IMR-90 (cell line): ENCODE data around the gene PDLIM5. TPM values are rescaled to one million over a fixed set of nuclear protein-coding genes. Genes with fewer than 3 reads are reported as not detected.

Experiments used
- ATAC-seq: fragments of 200-7000 bp; cut with Tn5 transposase; 2 replicates; pipeline ENCODE4 v1.9.1; 2020; ENCODE audit warnings: low read depth, mild to moderate bottlenecking, moderate library complexity
- BruUV-seq: library from RNA; stranded (reverse); fragments of 400-500 nt; replicated peaks from 2 replicates; lab custom pipeline; 2021; lab: Mats Ljungman, UMichigan
- CTCF ChIA-PET: fragments of 300-600 bp; formaldehyde crosslinking; extraction: SDS; loops from one replicate; lab custom pipeline; 2021; ENCODE audit warnings: antibody characterized with exemption; lab: Yijun Ruan, JAX
- POLR2A ChIA-PET: fragments of 300-600 bp; sonication (Branson Sonifier 250); formaldehyde crosslinking; loops from one replicate; lab custom pipeline; 2022; ENCODE audit warnings: antibody characterized with exemption; ENCODE audit not compliant: unreplicated experiment; lab: Charles Lee
- DNase-seq: peaks from one replicate; pipeline ENCODE4 v3.0.0; 2013
- H2AFZ ChIP-seq: replicated peaks from 2 replicates; pipeline ENCODE3; 2013; ENCODE audit warnings: low read length, mild to moderate bottlenecking; ENCODE audit not compliant: poor library complexity
- H2AK5ac ChIP-seq: 2 replicates; pipeline ENCODE4 v1.6.1; 2013; ENCODE audit warnings: low read depth, low read length, inconsistent platforms
- H2AK9ac ChIP-seq: replicated peaks from 2 replicates; pipeline ENCODE3; 2013; ENCODE audit warnings: mild to moderate bottlenecking, low read depth, low read length, moderate library complexity; ENCODE audit not compliant: poor library complexity
- H2BK120ac ChIP-seq: 2 replicates; pipeline ENCODE4 v1.6.1; 2013; ENCODE audit warnings: low read depth, low read length, inconsistent platforms
- H2BK15ac ChIP-seq: 3 replicates; pipeline ENCODE4 v1.6.1; 2013; ENCODE audit warnings: low read depth, low read length, inconsistent platforms
- H2BK20ac ChIP-seq: 2 replicates; pipeline ENCODE4 v1.6.1; 2013; ENCODE audit warnings: low read depth, mild to moderate bottlenecking, inconsistent platforms, low read length, moderate library complexity
- H2BK5ac ChIP-seq: 2 replicates; pipeline ENCODE4 v1.6.1; 2013; ENCODE audit warnings: mild to moderate bottlenecking, low read depth, low read length, inconsistent platforms; ENCODE audit not compliant: poor library complexity, severe bottlenecking
- H3K14ac ChIP-seq: replicated peaks from 2 replicates; pipeline ENCODE4 v1.6.1; 2013; ENCODE audit warnings: low read depth, low read length, inconsistent platforms
- H3K18ac ChIP-seq: 2 replicates; pipeline ENCODE4 v1.6.1; 2013; ENCODE audit warnings: low read depth, low read length, control low read depth
- H3K23ac ChIP-seq: 2 replicates; pipeline ENCODE4 v1.6.1; 2013; ENCODE audit warnings: low read depth, low read length, inconsistent platforms
- H3K27ac ChIP-seq: 2 replicates; pipeline ENCODE4 v1.5.1; 2013; ENCODE audit warnings: mild to moderate bottlenecking, control low read depth, low read length; ENCODE audit not compliant: insufficient read depth
- H3K27me3 ChIP-seq: 2 replicates; pipeline ENCODE4 v1.6.1; 2013; ENCODE audit warnings: low read length; ENCODE audit not compliant: control insufficient read depth, insufficient read depth
- H3K36me3 ChIP-seq: 2 replicates; pipeline ENCODE4 v1.6.1; 2013; ENCODE audit warnings: low read length, mixed read lengths; ENCODE audit not compliant: control insufficient read depth, insufficient read depth
- H3K4ac ChIP-seq: 2 replicates; pipeline ENCODE4 v1.6.1; 2013; ENCODE audit warnings: low read depth, low read length, inconsistent platforms
- H3K4me1 ChIP-seq: 2 replicates; pipeline ENCODE4 v1.6.1; 2013; ENCODE audit warnings: low read length, mixed read lengths; ENCODE audit not compliant: control insufficient read depth, insufficient read depth
- H3K4me2 ChIP-seq: 2 replicates; pipeline ENCODE4 v1.6.1; 2013; ENCODE audit warnings: low read depth, mild to moderate bottlenecking, control low read depth, low read length, moderate library complexity
- H3K4me3 ChIP-seq: 2 replicates; pipeline ENCODE4 v1.5.1; 2013; ENCODE audit warnings: low read depth, mild to moderate bottlenecking, control low read depth, low read length, moderate library complexity; ENCODE audit not compliant: insufficient read depth
- H3K56ac ChIP-seq: 2 replicates; pipeline ENCODE4 v1.6.1; 2013; ENCODE audit warnings: low read length, inconsistent platforms; ENCODE audit not compliant: insufficient read depth; ENCODE audit errors: extremely low read depth
- H3K79me1 ChIP-seq, 2 experiments: 2 replicates each; pipeline ENCODE4 v1.6.1; 2013; ENCODE audit warnings: low read length in 2 of 2, inconsistent platforms in 1 of 2, low read depth in 1 of 2
- H3K9ac ChIP-seq: 2 replicates; pipeline ENCODE4 v1.6.1; 2013; ENCODE audit warnings: low read depth, low read length, control low read depth
- H3K9me1 ChIP-seq: 2 replicates; pipeline ENCODE4 v1.6.1; 2013; ENCODE audit warnings: low read length, inconsistent platforms; ENCODE audit not compliant: insufficient read depth
- H3K9me3 ChIP-seq: 2 replicates; pipeline ENCODE4 v1.6.1; 2013; ENCODE audit warnings: low read length; ENCODE audit not compliant: control insufficient read depth, insufficient read depth
- H4K20me1 ChIP-seq: 2 replicates; pipeline ENCODE4 v1.6.1; 2013; ENCODE audit warnings: low read length, inconsistent platforms; ENCODE audit not compliant: insufficient read depth
- H4K5ac ChIP-seq: 2 replicates; pipeline ENCODE4 v1.6.1; 2013; ENCODE audit warnings: mild to moderate bottlenecking, low read depth, low read length, control low read depth
- H4K8ac ChIP-seq, 2 experiments: 2 replicates each; pipeline ENCODE4 v1.6.1; 2013; ENCODE audit warnings: low read depth in 2 of 2, low read length in 2 of 2, control low read depth in 1 of 2, inconsistent platforms in 1 of 2
- H4K91ac ChIP-seq: 2 replicates; pipeline ENCODE4 v1.6.1; 2013; ENCODE audit warnings: low read depth, low read length, inconsistent platforms; ENCODE audit not compliant: insufficient read depth
- BHLHE40 ChIP-seq: fragments of 150-350 bp; IDR thresholded peaks from 2 replicates; pipeline ENCODE4 v1.6.1; 2016; ENCODE audit warnings: mild to moderate bottlenecking, low read depth, low read length
- CEBPB ChIP-seq: IDR thresholded peaks from 2 replicates; pipeline ENCODE4 v1.6.1; 2012; ENCODE audit warnings: low read depth, low read length, improper control_type of control experiment
- CHD1 ChIP-seq: IDR thresholded peaks from 2 replicates; pipeline ENCODE4 v1.6.1; 2012; ENCODE audit warnings: low read depth, low read length, improper control_type of control experiment
- CTCF ChIP-seq: conservative IDR thresholded peaks from 2 replicates; pipeline ENCODE4 v1.5.1; 2012; ENCODE audit warnings: mild to moderate bottlenecking, low read depth, low read length, improper control_type of control experiment
- ELK1 ChIP-seq: fragments of 150-350 bp; IDR thresholded peaks from 2 replicates; pipeline ENCODE4 v1.6.1; 2016; ENCODE audit warnings: low read depth, mild to moderate bottlenecking, low read length, moderate library complexity, borderline replicate concordance
- MAFK ChIP-seq: IDR thresholded peaks from 2 replicates; pipeline ENCODE4 v1.6.1; 2012; ENCODE audit warnings: low read depth, low read length, improper control_type of control experiment
- MAZ ChIP-seq: IDR thresholded peaks from 2 replicates; pipeline ENCODE4 v1.6.1; 2012; ENCODE audit warnings: low read depth, mild to moderate bottlenecking, low read length, improper control_type of control experiment, moderate library complexity, borderline replicate concordance
- MXI1 ChIP-seq: IDR thresholded peaks from 2 replicates; pipeline ENCODE4 v1.6.1; 2012; ENCODE audit warnings: low read depth, mild to moderate bottlenecking, low read length, moderate library complexity, borderline replicate concordance
- NFE2L2 ChIP-seq: fragments of 150-350 bp; IDR thresholded peaks from 2 replicates; pipeline ENCODE4 v1.6.1; 2016; ENCODE audit warnings: low read depth, mild to moderate bottlenecking, low read length
- POLR2A ChIP-seq: IDR thresholded peaks from 2 replicates; pipeline ENCODE4 v1.6.1; 2012; ENCODE audit warnings: mild to moderate bottlenecking, low read depth, low read length
- RAD21 ChIP-seq: IDR thresholded peaks from 2 replicates; pipeline ENCODE4 v1.6.1; 2012; ENCODE audit warnings: low read length, improper control_type of control experiment
- RCOR1 ChIP-seq: IDR thresholded peaks from 2 replicates; pipeline ENCODE4 v1.6.1; 2012; ENCODE audit warnings: mild to moderate bottlenecking, low read length, improper control_type of control experiment; ENCODE audit not compliant: insufficient replicate concordance
- RFX5 ChIP-seq: IDR thresholded peaks from 2 replicates; pipeline ENCODE4 v1.8.0; 2012; ENCODE audit warnings: low read depth, mild to moderate bottlenecking, low read length, moderate library complexity
- SMC3 ChIP-seq: fragments of 150-350 bp; IDR thresholded peaks from 2 replicates; pipeline ENCODE4 v1.6.1; 2016; ENCODE audit warnings: low read depth, mild to moderate bottlenecking, antibody characterized with exemption, low read length, moderate library complexity
- USF2 ChIP-seq: fragments of 150-350 bp; IDR thresholded peaks from 2 replicates; pipeline ENCODE4 v1.6.1; 2017; ENCODE audit warnings: mild to moderate bottlenecking, antibody characterized with exemption, low read length, low read depth
- WGBS, 2 experiments: methylation state at CpG; one replicate each; pipeline versions ENCODE4 v1.1.5 to v1.1.7; 2013; ENCODE audit warnings: missing lambda C conversion rate in 2 of 2; ENCODE audit not compliant: insufficient read length in 1 of 2; ENCODE audit errors: extremely low coverage in 2 of 2; 5-methylcytosine and 5-hydroxymethylcytosine counted together
- dilution Hi-C: fragments of 300-500 bp; cut with HindIII; formaldehyde crosslinking; loops from one replicate; pipeline ENCODE4 v1.14.3; 2018; ENCODE audit warnings: low sequenced_read_pairs; ENCODE audit not compliant: unreplicated experiment
- in situ Hi-C: fragments of 300-500 bp; cut with MboI; formaldehyde crosslinking; loops from 3 replicates; pipeline ENCODE4 v1.14.3; 2019; ENCODE audit warnings: low sequenced_read_pairs, inconsistent platforms, mixed read lengths
- intact Hi-C: fragments of 100-400 bp; cut with micrococcal nuclease; formaldehyde crosslinking; loops from 2 replicates; pipeline ENCODE4 v1.10.0; 2022
- polyA plus RNA-seq, 3 experiments: library from polyadenylated mRNA; depleted of rRNA; stranded (reverse); fragments of >200 nt; gene quantifications; 2 replicates each; pipeline ENCODE4 v1.2.3, GENCODE V29; 2012; ENCODE audit warnings: low replicate concordance in 1 of 3
- total RNA-seq: library from RNA; depleted of rRNA; stranded (reverse); fragments of >200 nt; gene quantifications from 2 replicates; pipeline ENCODE4 v1.2.3, GENCODE V29; 2012

PDLIM5 gene
- total and polyA plus RNA-seq, 2 of the 4 experiments (the other 2 are of a cell fraction), result 96.5 to 188 TPM

- Histone ChIP-seq H4K20me1 (peaks cover 4% of the 10 kb centered on the region; the same call in 1 of the 2 replicates), H3K9ac (no peak overlapping the region), H2BK15ac (0 out of 3 replicates have a peak overlapping the region, but pooled peaks have one; percentile 39), H2AK9ac (no peak overlapping the region), H3K9me1 (peaks cover 10% of the 10 kb centered on the region), H3K56ac (no peak overlapping the region), H3K27ac (no peak overlapping the region), H2AK5ac (0 out of 2 replicates have a peak overlapping the region, but pooled peaks have one; percentile 2), H3K4me3 (no peak overlapping the region), H2BK5ac (peak overlapping the region; percentile 34), H4K8ac (peak overlapping the region in 1 of 2 experiments; percentile 58; a peak in 2 of 4 replicates), H3K4me1 (peaks cover 18% of the 10 kb centered on the region), H2BK20ac (no peak overlapping the region), H4K5ac (0 out of 2 replicates have a peak overlapping the region, but pooled peaks have one; percentile 62), H3K4me2 (no peak overlapping the region), H3K27me3 (no peaks in the 10 kb centered on the region), H3K36me3 (no peaks in the 10 kb centered on the region; the same call in 1 of the 2 replicates), H3K79me1 (peaks cover 15 to 72% of the 10 kb centered on the region in 2 experiments), H3K23ac (no peak overlapping the region), H2AFZ (no peak overlapping the region), H2BK120ac (0 out of 2 replicates have a peak overlapping the region, but pooled peaks have one; percentile 6), H3K18ac (peak overlapping the region; percentile 49; the same call in 1 of the 2 replicates), H4K91ac (peak overlapping the region; percentile 34; the same call in 1 of the 2 replicates), H3K14ac (no peak overlapping the region), H3K9me3 (no peaks in the 10 kb centered on the region), H3K4ac (peak overlapping the region; percentile 43; the same call in 1 of the 2 replicates)
- ChIA-PET POLR2A (no interaction called here), CTCF (no interaction called here)
- intact Hi-C loops (no loop called here), dilution Hi-C loops (no loop called here), in situ Hi-C loops (no loop called here)
- ATAC-seq, result no peak
- BruUV-seq, result no TSS peak
- TF ChIP-seq MAZ, result no peak
- no peak for TF ChIP-seq SMC3
- no peak; the same call in 1 of the 2 replicates for TF ChIP-seq POLR2A
- no peak for TF ChIP-seq USF2
- TF ChIP-seq RFX5, result no peak
- TF ChIP-seq CEBPB, result no peak
- no peak for TF ChIP-seq NFE2L2
- TF ChIP-seq RCOR1, result no peak
- TF ChIP-seq ELK1, result no peak
- TF ChIP-seq CHD1, result no peak
- no peak for TF ChIP-seq CTCF
- no peak for TF ChIP-seq RAD21
- TF ChIP-seq BHLHE40, result no peak
- TF ChIP-seq MXI1, result no peak
- no peak for TF ChIP-seq MAFK
- 100% methylated on average over 1 of the region's 7 CpGs; no CpG with 5 or more reads in 1 of the 2 experiments for WGBS, 2 experiments
- no peak for DNase-seq
Observed at GRCh38 chr4:94506822-94507221, 55.1 kb downstream of the PDLIM5 start.
